Endothelial cell of umbilical vein (primary cell): Measurements from ENCODE around the gene PCDHA4.

Experiments used
- EZH2 ChIP-seq: IDR thresholded peaks from 2 replicates; pipeline ENCODE4 v1.6.1; 2012; ENCODE audit warnings: borderline replicate concordance, low read depth, mild to moderate bottlenecking, moderate library complexity, low read length, inconsistent platforms; ENCODE audit not compliant: severe bottlenecking
- FOS ChIP-seq: IDR thresholded peaks from 2 replicates; pipeline ENCODE4 v1.6.1; 2011; ENCODE audit warnings: mild to moderate bottlenecking, low read length, moderate library complexity, borderline replicate concordance; ENCODE audit not compliant: insufficient read depth
- POLR2A ChIP-seq: IDR thresholded peaks from 2 replicates; pipeline ENCODE4 v1.6.1; 2012; ENCODE audit warnings: low read depth, mild to moderate bottlenecking, control low read depth, low read length
- TF ChIP-seq, protein P1 (sequence below), 2 donors: IDR thresholded peaks; 1 replicate in 1 of 2; 2 replicates in 1 of 2; pipeline ENCODE4 v1.5.1; 2011; ENCODE audit warnings: low read length in 2 of 2, mild to moderate bottlenecking in 2 of 2, moderate library complexity in 2 of 2, control low read depth in 1 of 2, inconsistent platforms in 1 of 2, low read depth in 1 of 2; ENCODE audit not compliant: insufficient read depth in 1 of 2; ENCODE audit errors: extremely low read depth in 1 of 2

DNA sequence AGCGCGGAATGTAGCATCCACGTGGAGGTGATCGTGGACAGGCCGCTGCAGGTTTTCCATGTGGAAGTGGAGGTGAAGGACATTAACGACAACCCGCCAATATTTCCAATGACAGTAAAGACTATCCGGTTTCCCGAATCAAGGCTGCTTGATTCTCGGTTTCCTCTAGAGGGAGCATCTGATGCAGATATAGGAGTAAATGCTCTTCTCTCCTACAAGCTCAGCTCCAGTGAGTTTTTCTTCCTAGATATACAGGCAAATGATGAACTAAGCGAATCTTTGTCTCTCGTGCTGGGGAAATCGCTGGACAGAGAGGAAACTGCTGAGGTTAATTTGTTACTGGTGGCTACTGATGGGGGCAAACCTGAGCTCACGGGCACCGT, 11.6 kb upstream of the PCDHA4 start:
- TF ChIP-seq, protein P1, sequence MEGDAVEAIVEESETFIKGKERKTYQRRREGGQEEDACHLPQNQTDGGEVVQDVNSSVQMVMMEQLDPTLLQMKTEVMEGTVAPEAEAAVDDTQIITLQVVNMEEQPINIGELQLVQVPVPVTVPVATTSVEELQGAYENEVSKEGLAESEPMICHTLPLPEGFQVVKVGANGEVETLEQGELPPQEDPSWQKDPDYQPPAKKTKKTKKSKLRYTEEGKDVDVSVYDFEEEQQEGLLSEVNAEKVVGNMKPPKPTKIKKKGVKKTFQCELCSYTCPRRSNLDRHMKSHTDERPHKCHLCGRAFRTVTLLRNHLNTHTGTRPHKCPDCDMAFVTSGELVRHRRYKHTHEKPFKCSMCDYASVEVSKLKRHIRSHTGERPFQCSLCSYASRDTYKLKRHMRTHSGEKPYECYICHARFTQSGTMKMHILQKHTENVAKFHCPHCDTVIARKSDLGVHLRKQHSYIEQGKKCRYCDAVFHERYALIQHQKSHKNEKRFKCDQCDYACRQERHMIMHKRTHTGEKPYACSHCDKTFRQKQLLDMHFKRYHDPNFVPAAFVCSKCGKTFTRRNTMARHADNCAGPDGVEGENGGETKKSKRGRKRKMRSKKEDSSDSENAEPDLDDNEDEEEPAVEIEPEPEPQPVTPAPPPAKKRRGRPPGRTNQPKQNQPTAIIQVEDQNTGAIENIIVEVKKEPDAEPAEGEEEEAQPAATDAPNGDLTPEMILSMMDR (IDR thresholded peaks at IDR 0.05; ENCODE audit: extremely low read depth in 1 of 2, insufficient read depth in 1 of 2, low read depth in 1 of 2, low read length in 2 of 2) = no peak
- TF ChIP-seq FOS (no peak), EZH2 (no peak), POLR2A (no peak)
